Measurements from ENCODE around the gene IPO13.

GRCh38 chr1:43947874-43948437, 1.2 kb downstream of the IPO13 start:
- TF ChIP-seq BACH2 (CRISPR knock-in tag; IDR thresholded peaks at IDR 0.05; ENCODE audit: borderline replicate concordance), result no peak
- TF ChIP-seq RARB (CRISPR knock-in tag; IDR thresholded peaks at IDR 0.05), result no peak
- TF ChIP-seq PATZ1 (CRISPR knock-in tag; IDR thresholded peaks at IDR 0.05; ENCODE audit: borderline replicate concordance), result no peak
- TF ChIP-seq ZNF8 (CRISPR knock-in tag; IDR thresholded peaks at IDR 0.05), result no peak
- TF ChIP-seq OSR1 (CRISPR knock-in tag; IDR thresholded peaks at IDR 0.05), result no peak
- TF ChIP-seq ESRRG (CRISPR knock-in tag; IDR thresholded peaks at IDR 0.05), result no peak
- TF ChIP-seq GLIS3 (CRISPR knock-in tag; IDR thresholded peaks at IDR 0.05), result no peak
- TF ChIP-seq ARNTL (CRISPR knock-in tag; IDR thresholded peaks at IDR 0.05; ENCODE audit: borderline replicate concordance, low read depth), result no peak
- TF ChIP-seq, protein P1, sequence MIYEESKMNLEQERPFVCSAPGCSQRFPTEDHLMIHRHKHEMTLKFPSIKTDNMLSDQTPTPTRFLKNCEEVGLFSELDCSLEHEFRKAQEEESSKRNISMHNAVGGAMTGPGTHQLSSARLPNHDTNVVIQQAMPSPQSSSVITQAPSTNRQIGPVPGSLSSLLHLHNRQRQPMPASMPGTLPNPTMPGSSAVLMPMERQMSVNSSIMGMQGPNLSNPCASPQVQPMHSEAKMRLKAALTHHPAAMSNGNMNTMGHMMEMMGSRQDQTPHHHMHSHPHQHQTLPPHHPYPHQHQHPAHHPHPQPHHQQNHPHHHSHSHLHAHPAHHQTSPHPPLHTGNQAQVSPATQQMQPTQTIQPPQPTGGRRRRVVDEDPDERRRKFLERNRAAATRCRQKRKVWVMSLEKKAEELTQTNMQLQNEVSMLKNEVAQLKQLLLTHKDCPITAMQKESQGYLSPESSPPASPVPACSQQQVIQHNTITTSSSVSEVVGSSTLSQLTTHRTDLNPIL (CRISPR knock-in tag; IDR thresholded peaks at IDR 0.05; ENCODE audit: low read depth), result no peak
- TF ChIP-seq TCF4 (CRISPR knock-in tag; IDR thresholded peaks at IDR 0.05; ENCODE audit: borderline replicate concordance), result no peak
- TF ChIP-seq ZFP3 (CRISPR knock-in tag; IDR thresholded peaks at IDR 0.05), result no peak
- TF ChIP-seq POU6F1 (CRISPR knock-in tag; IDR thresholded peaks at IDR 0.05; ENCODE audit: borderline replicate concordance, low read depth), result no peak
- TF ChIP-seq, protein P2, sequence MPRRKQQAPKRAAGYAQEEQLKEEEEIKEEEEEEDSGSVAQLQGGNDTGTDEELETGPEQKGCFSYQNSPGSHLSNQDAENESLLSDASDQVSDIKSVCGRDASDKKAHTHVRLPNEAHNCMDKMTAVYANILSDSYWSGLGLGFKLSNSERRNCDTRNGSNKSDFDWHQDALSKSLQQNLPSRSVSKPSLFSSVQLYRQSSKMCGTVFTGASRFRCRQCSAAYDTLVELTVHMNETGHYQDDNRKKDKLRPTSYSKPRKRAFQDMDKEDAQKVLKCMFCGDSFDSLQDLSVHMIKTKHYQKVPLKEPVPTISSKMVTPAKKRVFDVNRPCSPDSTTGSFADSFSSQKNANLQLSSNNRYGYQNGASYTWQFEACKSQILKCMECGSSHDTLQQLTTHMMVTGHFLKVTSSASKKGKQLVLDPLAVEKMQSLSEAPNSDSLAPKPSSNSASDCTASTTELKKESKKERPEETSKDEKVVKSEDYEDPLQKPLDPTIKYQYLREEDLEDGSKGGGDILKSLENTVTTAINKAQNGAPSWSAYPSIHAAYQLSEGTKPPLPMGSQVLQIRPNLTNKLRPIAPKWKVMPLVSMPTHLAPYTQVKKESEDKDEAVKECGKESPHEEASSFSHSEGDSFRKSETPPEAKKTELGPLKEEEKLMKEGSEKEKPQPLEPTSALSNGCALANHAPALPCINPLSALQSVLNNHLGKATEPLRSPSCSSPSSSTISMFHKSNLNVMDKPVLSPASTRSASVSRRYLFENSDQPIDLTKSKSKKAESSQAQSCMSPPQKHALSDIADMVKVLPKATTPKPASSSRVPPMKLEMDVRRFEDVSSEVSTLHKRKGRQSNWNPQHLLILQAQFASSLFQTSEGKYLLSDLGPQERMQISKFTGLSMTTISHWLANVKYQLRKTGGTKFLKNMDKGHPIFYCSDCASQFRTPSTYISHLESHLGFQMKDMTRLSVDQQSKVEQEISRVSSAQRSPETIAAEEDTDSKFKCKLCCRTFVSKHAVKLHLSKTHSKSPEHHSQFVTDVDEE (CRISPR knock-in tag; IDR thresholded peaks at IDR 0.05), result no peak
